Activated naive CD8-positive, alpha-beta T cell treated with anti-CD3 and anti-CD28 coated beads for 36 hours (primary cell): Measurements from ENCODE around the gene MPHOSPH9. TPM values are rescaled to one million over a fixed set of nuclear protein-coding genes. Genes with fewer than 3 reads are reported as not detected.

Experiments
- DNase-seq: peaks from one replicate; pipeline ENCODE4 v3.0.0; 2021
- H3K27ac Mint-ChIP-seq: one replicate; pipeline ENCODE4 v1.8.0; 2022; ENCODE audit warnings: mild to moderate bottlenecking, moderate library complexity, mixed read lengths
- H3K27me3 Mint-ChIP-seq: one replicate; pipeline ENCODE4 v1.8.0; 2022; ENCODE audit warnings: mild to moderate bottlenecking, mixed read lengths
- H3K36me3 Mint-ChIP-seq: one replicate; pipeline ENCODE4 v1.8.0; 2021; ENCODE audit warnings: mild to moderate bottlenecking, mixed read lengths
- H3K4me1 Mint-ChIP-seq: one replicate; pipeline ENCODE4 v1.8.0; 2021; ENCODE audit warnings: mixed read lengths
- H3K4me3 Mint-ChIP-seq: one replicate; pipeline ENCODE4 v1.8.0; 2022; ENCODE audit warnings: mild to moderate bottlenecking, moderate library complexity, mixed read lengths
- H3K9me3 Mint-ChIP-seq: one replicate; pipeline ENCODE4 v1.8.0; 2022; ENCODE audit warnings: mixed read lengths
- total RNA-seq, 2 experiments: library from RNA; stranded (reverse); gene quantifications; one replicate each; pipeline ENCODE4 v1.2.3, GENCODE V29; 2021

MPHOSPH9 gene
- total RNA-seq, 2 experiments from 2014 or later, result 81.8 to 84.0 TPM

GRCh38 chr12:123120452-123121166, 112.3 kb downstream of the MPHOSPH9 start:
- peak; percentile 38 for DNase-seq
- peaks cover 61% of the 10 kb centered on the region for H3K4me1 Mint-ChIP-seq

GRCh38 chr12:123119808-123120207, 113.1 kb downstream of the MPHOSPH9 start:
- H3K4me1 Mint-ChIP-seq, result peaks cover 65% of the 10 kb centered on the region
- no peaks in the 10 kb centered on the region for H3K27me3 Mint-ChIP-seq
- peak overlapping the region; percentile 88 for H3K27ac Mint-ChIP-seq
- H3K9me3 Mint-ChIP-seq, result no peaks in the 10 kb centered on the region
- no peak overlapping the region for H3K4me3 Mint-ChIP-seq
- peaks cover 10% of the 10 kb centered on the region for H3K36me3 Mint-ChIP-seq
- peak; percentile 63 for DNase-seq

More at GRCh38 chr12:123120452-123121166, 112.3 kb downstream of the MPHOSPH9 start:
- Mint-ChIP-seq H3K4me3 (peak overlapping the region; percentile 33), H3K27ac (peak overlapping the region; percentile 88), H3K36me3 (peaks cover 10% of the 10 kb centered on the region), H3K9me3 (no peaks in the 10 kb centered on the region), H3K27me3 (no peaks in the 10 kb centered on the region)

- Mint-ChIP-seq H3K36me3 (peaks cover 10% of the 10 kb centered on the region), H3K4me3 (no peak overlapping the region), H3K9me3 (no peaks in the 10 kb centered on the region), H3K4me1 (peaks cover 75% of the 10 kb centered on the region), H3K27me3 (no peaks in the 10 kb centered on the region), H3K27ac (no peak overlapping the region)
- DNase-seq, result no peak
These were observed 114.4 kb downstream of the MPHOSPH9 start for GRCh38 chr12:123118497-123118896.

GRCh38 chr12:123115409-123116121, 117.4 kb downstream of the MPHOSPH9 start:
- H3K4me1 Mint-ChIP-seq, result peaks cover 64% of the 10 kb centered on the region

GRCh38 chr12:123114304-123115083, 118.4 kb downstream of the MPHOSPH9 start:
- H3K27me3 Mint-ChIP-seq, result no peaks in the 10 kb centered on the region
- no peaks in the 10 kb centered on the region for H3K9me3 Mint-ChIP-seq
- peaks cover 54% of the 10 kb centered on the region for H3K4me1 Mint-ChIP-seq
- no peak overlapping the region for H3K4me3 Mint-ChIP-seq
- peaks cover 11% of the 10 kb centered on the region for H3K36me3 Mint-ChIP-seq
- peak overlapping the region; percentile 49 for H3K27ac Mint-ChIP-seq
- DNase-seq, result no peak

More at GRCh38 chr12:123115409-123116121, 117.4 kb downstream of the MPHOSPH9 start:
- H3K4me3 Mint-ChIP-seq, result no peak overlapping the region
- H3K27me3 Mint-ChIP-seq, result no peaks in the 10 kb centered on the region
- H3K9me3 Mint-ChIP-seq, result no peaks in the 10 kb centered on the region
- peak overlapping the region; percentile 49 for H3K27ac Mint-ChIP-seq
- no peak for DNase-seq
- peaks cover 10% of the 10 kb centered on the region for H3K36me3 Mint-ChIP-seq

GRCh38 chr12:123113026-123113425, 119.9 kb downstream of the MPHOSPH9 start:
- no peaks in the 10 kb centered on the region for H3K27me3 Mint-ChIP-seq
- H3K4me3 Mint-ChIP-seq, result no peak overlapping the region
- H3K9me3 Mint-ChIP-seq, result no peaks in the 10 kb centered on the region
- peaks cover 13% of the 10 kb centered on the region for H3K36me3 Mint-ChIP-seq
- H3K4me1 Mint-ChIP-seq, result peaks cover 51% of the 10 kb centered on the region
- no peak overlapping the region for H3K27ac Mint-ChIP-seq
- DNase-seq, result no peak

GRCh38 chr12:123111498-123112165, 121.3 kb downstream of the MPHOSPH9 start:
- no peaks in the 10 kb centered on the region for H3K27me3 Mint-ChIP-seq
- no peak overlapping the region for H3K4me3 Mint-ChIP-seq
- peak; percentile 52 for DNase-seq
- peaks cover 2% of the 10 kb centered on the region for H3K9me3 Mint-ChIP-seq
- peak overlapping the region; percentile 50 for H3K27ac Mint-ChIP-seq
- peaks cover 15% of the 10 kb centered on the region for H3K36me3 Mint-ChIP-seq
- H3K4me1 Mint-ChIP-seq, result peaks cover 58% of the 10 kb centered on the region

- Mint-ChIP-seq H3K4me3 (no peak overlapping the region), H3K4me1 (peaks cover 62% of the 10 kb centered on the region), H3K27me3 (no peaks in the 10 kb centered on the region), H3K9me3 (peaks cover 2% of the 10 kb centered on the region), H3K36me3 (peaks cover 24% of the 10 kb centered on the region), H3K27ac (no peak overlapping the region)
- no peak for DNase-seq
These were observed 123.6 kb downstream of the MPHOSPH9 start for GRCh38 chr12:123109319-123109772.

- H3K36me3 Mint-ChIP-seq, result peaks cover 24% of the 10 kb centered on the region
- peak overlapping the region; percentile 45 for H3K27ac Mint-ChIP-seq
- peaks cover 58% of the 10 kb centered on the region for H3K4me1 Mint-ChIP-seq
- H3K27me3 Mint-ChIP-seq, result no peaks in the 10 kb centered on the region
- H3K4me3 Mint-ChIP-seq, result no peak overlapping the region
- peaks cover 2% of the 10 kb centered on the region for H3K9me3 Mint-ChIP-seq
- DNase-seq, result no peak
These were observed 124.3 kb downstream of the MPHOSPH9 start for GRCh38 chr12:123108682-123109066.

GRCh38 chr12:123107926-123108681, 124.8 kb downstream of the MPHOSPH9 start:
- Mint-ChIP-seq H3K4me3 (no peak overlapping the region), H3K27me3 (no peaks in the 10 kb centered on the region), H3K36me3 (peaks cover 24% of the 10 kb centered on the region), H3K4me1 (peaks cover 58% of the 10 kb centered on the region), H3K9me3 (peaks cover 2% of the 10 kb centered on the region), H3K27ac (peak overlapping the region; percentile 95)
- DNase-seq, result no peak

- Mint-ChIP-seq H3K27ac (peak overlapping the region; percentile 95), H3K9me3 (peaks cover 2% of the 10 kb centered on the region), H3K4me3 (peak overlapping the region; percentile 59), H3K27me3 (no peaks in the 10 kb centered on the region), H3K36me3 (peaks cover 24% of the 10 kb centered on the region), H3K4me1 (peaks cover 61% of the 10 kb centered on the region)
- peak; percentile 78 for DNase-seq
These were observed 126.1 kb downstream of the MPHOSPH9 start for GRCh38 chr12:123106640-123107359.

GRCh38 chr12:123105211-123105826, 127.6 kb downstream of the MPHOSPH9 start:
- no peak for DNase-seq
- Mint-ChIP-seq H3K27ac (peak overlapping the region; percentile 95), H3K4me1 (peaks cover 53% of the 10 kb centered on the region), H3K4me3 (no peak overlapping the region), H3K36me3 (peaks cover 24% of the 10 kb centered on the region), H3K27me3 (no peaks in the 10 kb centered on the region), H3K9me3 (peaks cover 2% of the 10 kb centered on the region)

- H3K27me3 Mint-ChIP-seq, result no peaks in the 10 kb centered on the region
- H3K9me3 Mint-ChIP-seq, result peaks cover 2% of the 10 kb centered on the region
- peak overlapping the region; percentile 14 for H3K27ac Mint-ChIP-seq
- peaks cover 53% of the 10 kb centered on the region for H3K4me1 Mint-ChIP-seq
- no peak overlapping the region for H3K4me3 Mint-ChIP-seq
- H3K36me3 Mint-ChIP-seq, result peaks cover 24% of the 10 kb centered on the region
- DNase-seq, result no peak
These were observed 128.1 kb downstream of the MPHOSPH9 start for GRCh38 chr12:123104809-123105208.
